GM21447 (cell line): ENCODE data around the gene PC.

Source experiments
- ATAC-seq: cut with Tn5 transposase; IDR thresholded peaks from one replicate; pipeline ENCODE4 v1.9.1; 2021; ENCODE audit not compliant: unreplicated experiment

Gene PC

GRCh38 chr11:66956689-66957290, 1.4 kb downstream of the PC start:
- no peak for ATAC-seq

- no peak for ATAC-seq
These were observed 4.9 kb downstream of the PC start for GRCh38 chr11:66953081-66953833.

- no peak for ATAC-seq
These were observed 6.3 kb downstream of the PC start for GRCh38 chr11:66951927-66952337.

GRCh38 chr11:66951135-66951534, 7.0 kb downstream of the PC start:
- ATAC-seq = no peak

- no peak for ATAC-seq
These were observed 8.1 kb downstream of the PC start for GRCh38 chr11:66950112-66950535.

- ATAC-seq = no peak
These were observed 19.5 kb downstream of the PC start for GRCh38 chr11:66938582-66939135.

- no peak for ATAC-seq
These were observed 20.9 kb downstream of the PC start for GRCh38 chr11:66937193-66937733.

- no peak for ATAC-seq
These were observed 21.9 kb downstream of the PC start for GRCh38 chr11:66936311-66936711.

- ATAC-seq = no peak
These were observed 23.0 kb downstream of the PC start for GRCh38 chr11:66934950-66935779.

- ATAC-seq = no peak
These were observed 24.7 kb downstream of the PC start for GRCh38 chr11:66933531-66933930.

GRCh38 chr11:66932543-66932942, 25.6 kb downstream of the PC start:
- no peak for ATAC-seq

- no peak for ATAC-seq
These were observed 28.4 kb downstream of the PC start for GRCh38 chr11:66929753-66930152.

GRCh38 chr11:66924272-66924671, 33.9 kb downstream of the PC start:
- ATAC-seq = no peak

- no peak for ATAC-seq
These were observed 35.6 kb downstream of the PC start for GRCh38 chr11:66922551-66922950.

- ATAC-seq = no peak
These were observed 37.0 kb downstream of the PC start for GRCh38 chr11:66920978-66921784.

GRCh38 chr11:66919923-66920322, 38.3 kb downstream of the PC start:
- no peak for ATAC-seq

GRCh38 chr11:66918741-66919140, 39.4 kb downstream of the PC start:
- ATAC-seq = no peak

GRCh38 chr11:66915866-66916265, 42.3 kb downstream of the PC start:
- no peak for ATAC-seq

- ATAC-seq = no peak
These were observed 42.9 kb downstream of the PC start for GRCh38 chr11:66915046-66915832.

- ATAC-seq = no peak
These were observed 43.7 kb downstream of the PC start for GRCh38 chr11:66914505-66914904.
